Smooth muscle cell of trachea (primary cell): ENCODE measurements around the gene GLIS2. TPM values are rescaled to one million over a fixed set of nuclear protein-coding genes. Genes with fewer than 3 reads are reported as not detected.

Experiments used
- total RNA-seq: library from RNA; depleted of rRNA; stranded (reverse); fragments of >200 nt; gene quantifications from 2 replicates; pipeline ENCODE4 v1.2.1, GENCODE V29; 2014

GLIS2 gene
- 4.4 and 4.6 TPM in 2 replicates for total RNA-seq

GRCh38 chr16:4315186-4316107 lies at the start of gene GLIS2:
Gene GLIS2 (plus strand): TSS chr16:4316067. CDS start chr16:4332281, 16,214 bp downstream.

GRCh38 chr16:4350787-4351659 lies 35.2 kb downstream of the GLIS2 start, which contains the start of gene PAM16:
Gene PAM16 (minus strand): TSS chr16:4351321. CDS start chr16:4351234, 87 bp downstream.

GRCh38 chr16:4371357-4372000 lies 55.6 kb downstream of the GLIS2 start, which contains the start of gene VASN:
Gene VASN (plus strand): TSS chr16:4371848. CDS start chr16:4380878, 9,030 bp downstream.

Other genes with a start within 250 kb of the GLIS2 start
- 25.6 and 44.5 TPM in 2 replicates for gene ADCY9, start 199.6 kb upstream of the GLIS2 start, total RNA-seq
- gene SRL, start 74.0 kb upstream of the GLIS2 start, total RNA-seq: 0.29 and 0.50 TPM in 2 replicates
- gene TFAP4, start 43.0 kb upstream of the GLIS2 start, total RNA-seq: 8.3 and 15.5 TPM in 2 replicates
- gene PAM16, start 35.3 kb downstream of the GLIS2 start, total RNA-seq: 15.7 and 16.0 TPM in 2 replicates
- 122 and 273 TPM in 2 replicates for gene VASN, start 55.8 kb downstream of the GLIS2 start, total RNA-seq
- gene CORO7, start 100.5 kb downstream of the GLIS2 start, total RNA-seq: 14.1 and 14.2 TPM in 2 replicates
- gene DNAJA3, start 109.8 kb downstream of the GLIS2 start, total RNA-seq: 46.3 and 59.0 TPM in 2 replicates
- gene NMRAL1, start 158.6 kb downstream of the GLIS2 start, total RNA-seq: 87.7 and 97.9 TPM in 2 replicates
- 52.6 and 53.1 TPM in 2 replicates for gene HMOX2, start 160.3 kb downstream of the GLIS2 start, total RNA-seq
- gene CDIP1, start 222.7 kb downstream of the GLIS2 start, total RNA-seq: 9.0 and 24.6 TPM in 2 replicates
- 0.17 TPM in 1 of 2 replicates, not detected in the other for gene C16orf96, start 240.3 kb downstream of the GLIS2 start, total RNA-seq